ENCODE data around the gene ZNF530.

Gene ZNF530

GRCh38 chr19:57615346-57615745, 15.7 kb downstream of the ZNF530 start:
- TF ChIP-seq SUZ12 (IDR thresholded peaks at IDR 0.05; ENCODE audit: extremely low read depth, insufficient read depth, insufficient read length): no peak
- TF ChIP-seq ZNF274 (IDR thresholded peaks at IDR 0.05; ENCODE audit: low read depth, low read length): no peak
- no peak for TF ChIP-seq YY1 (IDR thresholded peaks at IDR 0.05; ENCODE audit: insufficient read depth, insufficient read length)
- Histone ChIP-seq H3K4me3 (ENCODE audit: insufficient read length, low read depth) (peak overlapping the region; percentile 94), H3K27me3 (ENCODE audit: insufficient read depth, insufficient read length) (no peaks in the 10 kb centered on the region), H3K9me3 (ENCODE audit: insufficient read depth, low read length) (peaks cover 57% of the 10 kb centered on the region), H3K4me1 (ENCODE audit: insufficient read depth, insufficient read length) (no peaks in the 10 kb centered on the region), H3K36me3 (ENCODE audit: insufficient read depth, insufficient read length, low read length) (peaks cover 57% of the 10 kb centered on the region), H3K9ac (ENCODE audit: insufficient read length, low read depth) (no peak overlapping the region)
- no peak for DNase-seq (ENCODE audit: low read depth, low spot score)

GRCh38 chr19:57620673-57621348, 21.1 kb downstream of the ZNF530 start:
- no peak for DNase-seq (ENCODE audit: low read depth, low spot score)
- Histone ChIP-seq H3K27me3 (ENCODE audit: insufficient read depth, insufficient read length) (no peaks in the 10 kb centered on the region), H3K4me1 (ENCODE audit: insufficient read depth, insufficient read length) (no peaks in the 10 kb centered on the region), H3K4me3 (ENCODE audit: insufficient read length, low read depth) (no peak overlapping the region), H3K36me3 (ENCODE audit: insufficient read depth, insufficient read length, low read length) (peaks cover 88% of the 10 kb centered on the region), H3K9ac (ENCODE audit: insufficient read length, low read depth) (no peak overlapping the region), H3K9me3 (ENCODE audit: insufficient read depth, low read length) (peaks cover 77% of the 10 kb centered on the region)
- TF ChIP-seq ZNF274 (IDR thresholded peaks at IDR 0.05; ENCODE audit: low read depth, low read length) (peak; percentile 64), SUZ12 (IDR thresholded peaks at IDR 0.05; ENCODE audit: extremely low read depth, insufficient read depth, insufficient read length) (no peak), YY1 (IDR thresholded peaks at IDR 0.05; ENCODE audit: insufficient read depth, insufficient read length) (no peak)

- TF ChIP-seq SUZ12 (IDR thresholded peaks at IDR 0.05; ENCODE audit: extremely low read depth, insufficient read depth, insufficient read length) (no peak), ZNF274 (IDR thresholded peaks at IDR 0.05; ENCODE audit: low read depth, low read length) (no peak), YY1 (IDR thresholded peaks at IDR 0.05; ENCODE audit: insufficient read depth, insufficient read length) (no peak)
- Histone ChIP-seq H3K27me3 (ENCODE audit: insufficient read depth, insufficient read length) (no peaks in the 10 kb centered on the region), H3K4me3 (ENCODE audit: insufficient read length, low read depth) (no peak overlapping the region), H3K9me3 (ENCODE audit: insufficient read depth, low read length) (peaks cover 55% of the 10 kb centered on the region), H3K4me1 (ENCODE audit: insufficient read depth, insufficient read length) (no peaks in the 10 kb centered on the region), H3K9ac (ENCODE audit: insufficient read length, low read depth) (no peak overlapping the region), H3K36me3 (ENCODE audit: insufficient read depth, insufficient read length, low read length) (peaks cover 65% of the 10 kb centered on the region)
- no peak for DNase-seq (ENCODE audit: low read depth, low spot score)
These were observed 23.4 kb downstream of the ZNF530 start for GRCh38 chr19:57623091-57623490.

- Histone ChIP-seq H3K27me3 (ENCODE audit: insufficient read depth, insufficient read length) (no peaks in the 10 kb centered on the region), H3K36me3 (ENCODE audit: insufficient read depth, insufficient read length, low read length) (peaks cover 27% of the 10 kb centered on the region), H3K4me1 (ENCODE audit: insufficient read depth, insufficient read length) (peaks cover 2% of the 10 kb centered on the region), H3K9ac (ENCODE audit: insufficient read length, low read depth) (peak within 1 kb of the TSS; percentile 85), H3K9me3 (ENCODE audit: insufficient read depth, low read length) (peaks cover 22% of the 10 kb centered on the region), H3K4me3 (ENCODE audit: insufficient read length, low read depth) (peak within 1 kb of the TSS; percentile 84)
- DNase-seq (ENCODE audit: low read depth, low spot score): peak; percentile 83
- TF ChIP-seq YY1 (IDR thresholded peaks at IDR 0.05; ENCODE audit: insufficient read depth, insufficient read length): no peak
These were observed 33.5 kb downstream of the ZNF530 start, which contains the start of gene ZNF211 for GRCh38 chr19:57632987-57633831. TSS of gene ZNF211 (plus strand) at chr19:57633168. CDS start at chr19:57633347, 179 bp downstream.

GRCh38 chr19:57633832-57634131, 34.1 kb downstream of the ZNF530 start:
- Histone ChIP-seq H3K9ac (ENCODE audit: insufficient read length, low read depth) (peak overlapping the region; percentile 85), H3K36me3 (ENCODE audit: insufficient read depth, insufficient read length, low read length) (peaks cover 27% of the 10 kb centered on the region)

GRCh38 chr19:57637379-57637778, 37.7 kb downstream of the ZNF530 start:
- Histone ChIP-seq H3K4me1 (ENCODE audit: insufficient read depth, insufficient read length) (peaks cover 2% of the 10 kb centered on the region), H3K9me3 (ENCODE audit: insufficient read depth, low read length) (peaks cover 22% of the 10 kb centered on the region), H3K36me3 (ENCODE audit: insufficient read depth, insufficient read length, low read length) (peaks cover 57% of the 10 kb centered on the region), H3K27me3 (ENCODE audit: insufficient read depth, insufficient read length) (no peaks in the 10 kb centered on the region), H3K9ac (ENCODE audit: insufficient read length, low read depth) (no peak overlapping the region), H3K4me3 (ENCODE audit: insufficient read length, low read depth) (no peak overlapping the region)
- no peak for DNase-seq (ENCODE audit: low read depth, low spot score)
- no peak for TF ChIP-seq ZNF274 (IDR thresholded peaks at IDR 0.05; ENCODE audit: low read depth, low read length)
- no peak for TF ChIP-seq SUZ12 (IDR thresholded peaks at IDR 0.05; ENCODE audit: extremely low read depth, insufficient read depth, insufficient read length)
- TF ChIP-seq YY1 (IDR thresholded peaks at IDR 0.05; ENCODE audit: insufficient read depth, insufficient read length): no peak

More at GRCh38 chr19:57633832-57634131, 34.1 kb downstream of the ZNF530 start:
- peak overlapping the region; percentile 84 for H3K4me3 ChIP-seq (ENCODE audit: insufficient read length, low read depth)
- H3K27me3 ChIP-seq (ENCODE audit: insufficient read depth, insufficient read length): no peaks in the 10 kb centered on the region
- DNase-seq (ENCODE audit: low read depth, low spot score): no peak
- H3K4me1 ChIP-seq (ENCODE audit: insufficient read depth, insufficient read length): peaks cover 2% of the 10 kb centered on the region
- H3K9me3 ChIP-seq (ENCODE audit: insufficient read depth, low read length): peaks cover 22% of the 10 kb centered on the region
- no peak for TF ChIP-seq SUZ12 (IDR thresholded peaks at IDR 0.05; ENCODE audit: extremely low read depth, insufficient read depth, insufficient read length)
- no peak for TF ChIP-seq ZNF274 (IDR thresholded peaks at IDR 0.05; ENCODE audit: low read depth, low read length)
- TF ChIP-seq YY1 (IDR thresholded peaks at IDR 0.05; ENCODE audit: insufficient read depth, insufficient read length): no peak

GRCh38 chr19:57641715-57642234, 42.1 kb downstream of the ZNF530 start:
- H3K27me3 ChIP-seq (ENCODE audit: insufficient read depth, insufficient read length): no peaks in the 10 kb centered on the region
- no peak for TF ChIP-seq SUZ12 (IDR thresholded peaks at IDR 0.05; ENCODE audit: extremely low read depth, insufficient read depth, insufficient read length)
- TF ChIP-seq ZNF274 (IDR thresholded peaks at IDR 0.05; ENCODE audit: low read depth, low read length): no peak
- no peak for TF ChIP-seq YY1 (IDR thresholded peaks at IDR 0.05; ENCODE audit: insufficient read depth, insufficient read length)
- H3K9me3 ChIP-seq (ENCODE audit: insufficient read depth, low read length): peaks cover 12% of the 10 kb centered on the region
- H3K4me1 ChIP-seq (ENCODE audit: insufficient read depth, insufficient read length): no peaks in the 10 kb centered on the region
- H3K36me3 ChIP-seq (ENCODE audit: insufficient read depth, insufficient read length, low read length): peaks cover 46% of the 10 kb centered on the region
- no peak for DNase-seq (ENCODE audit: low read depth, low spot score)
- no peak overlapping the region for H3K9ac ChIP-seq (ENCODE audit: insufficient read length, low read depth)
- H3K4me3 ChIP-seq (ENCODE audit: insufficient read length, low read depth): no peak overlapping the region

Measured in NT2/D1 (cell line).